GM21619 (cell line): ENCODE measurements around the gene GGTLC2.
"Not testable (repeated sequence)": the region's sequence is repeated elsewhere in the genome, so short reads cannot be mapped to it uniquely, and the experiment has no call there.

Experiments used
- ATAC-seq: cut with Tn5 transposase; IDR thresholded peaks from one replicate; pipeline ENCODE4 v1.9.1; 2021; ENCODE audit not compliant: unreplicated experiment

GGTLC2 gene

GRCh38 chr22:22644314-22644713 is at the start of gene GGTLC2:
TSS of gene GGTLC2 (plus strand) at chr22:22644614. CDS start at chr22:22646346, 1,732 bp downstream.
- ATAC-seq: not testable (repeated sequence)

GRCh38 chr22:22595001-22595835 is 49.2 kb upstream of the GGTLC2 start:
- no peak for ATAC-seq

GRCh38 chr22:22598144-22598543 is 46.3 kb upstream of the GGTLC2 start:
- no peak for ATAC-seq

- ATAC-seq: no peak
Observed at GRCh38 chr22:22599248-22599647, 45.2 kb upstream of the GGTLC2 start.

- ATAC-seq: no peak
Observed at GRCh38 chr22:22600531-22601261, 43.7 kb upstream of the GGTLC2 start.

GRCh38 chr22:22603470-22603947 is 40.9 kb upstream of the GGTLC2 start:
- no peak for ATAC-seq

GRCh38 chr22:22604326-22605073 is 39.9 kb upstream of the GGTLC2 start:
- no peak for ATAC-seq

GRCh38 chr22:22605074-22605404 is 39.4 kb upstream of the GGTLC2 start:
- ATAC-seq: no peak

GRCh38 chr22:22608022-22608421 is 36.4 kb upstream of the GGTLC2 start:
- not testable (repeated sequence) for ATAC-seq

- no peak for ATAC-seq
Observed at GRCh38 chr22:22609291-22609690, 35.1 kb upstream of the GGTLC2 start.

- ATAC-seq: no peak
Observed at GRCh38 chr22:22612516-22612915, 31.9 kb upstream of the GGTLC2 start.

- no peak for ATAC-seq
Observed at GRCh38 chr22:22614065-22614464, 30.3 kb upstream of the GGTLC2 start.

- no peak for ATAC-seq
Observed at GRCh38 chr22:22616636-22617035, 27.8 kb upstream of the GGTLC2 start.

- no peak for ATAC-seq
Observed at GRCh38 chr22:22618448-22618847, 26.0 kb upstream of the GGTLC2 start.

GRCh38 chr22:22618923-22619322 is 25.5 kb upstream of the GGTLC2 start:
- no peak for ATAC-seq

- ATAC-seq: no peak
Observed at GRCh38 chr22:22619765-22620414, 24.5 kb upstream of the GGTLC2 start.

- ATAC-seq: not testable (repeated sequence)
Observed at GRCh38 chr22:22628546-22629495, 15.6 kb upstream of the GGTLC2 start.

GRCh38 chr22:22631223-22631652 is 13.2 kb upstream of the GGTLC2 start:
- not testable (repeated sequence) for ATAC-seq

- not testable (repeated sequence) for ATAC-seq
Observed at GRCh38 chr22:22632226-22632625, 12.2 kb upstream of the GGTLC2 start.

GRCh38 chr22:22633533-22633932 is 10.9 kb upstream of the GGTLC2 start:
- ATAC-seq: not testable (repeated sequence)
